ENCODE measurements around the gene HSPD1. TPM values are rescaled to one million over a fixed set of nuclear protein-coding genes. Genes with fewer than 3 reads are reported as not detected.

Gene HSPD1
- total RNA-seq, 1 experiment from 2014 or later, result 995 TPM

DNA sequence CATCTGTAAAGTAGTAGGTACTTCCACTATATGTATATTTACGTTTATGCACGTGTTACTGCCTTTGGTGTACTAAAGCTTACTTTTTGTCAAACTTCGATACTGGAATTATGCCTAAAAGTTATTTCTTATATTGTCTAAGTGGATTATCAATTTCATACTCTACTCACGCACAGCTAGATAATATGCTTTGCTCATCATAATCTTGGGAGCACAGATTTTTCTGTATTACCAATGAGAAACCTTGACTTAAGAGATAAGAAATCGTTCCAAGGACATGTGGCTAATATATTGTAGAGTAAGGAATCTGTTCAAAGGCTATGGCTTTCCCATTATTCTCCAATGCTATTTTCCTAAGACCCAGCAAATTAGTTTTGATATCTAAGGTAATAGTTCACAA lies 7.0 kb upstream of the HSPD1 start:
- H3K4me1 Mint-ChIP-seq, result peaks cover 12% of the 10 kb centered on the region
- DNase-seq (ENCODE audit: low spot score), result no peak
- H3K36me3 Mint-ChIP-seq, result peaks cover 32% of the 10 kb centered on the region
- ChIA-PET POLR2A (interaction anchor here (1.0 to 3.1 kb wide), 2 partner anchors 9 to 87 kb away, joined by 4 to 14 read pairs; partner anchors contain the start of gene MOB4), CTCF (no interaction called here)
- no peak for TF ChIP-seq NR1H2 (CRISPR knock-in tag; IDR thresholded peaks at IDR 0.05)
- TF ChIP-seq SOX15 (CRISPR knock-in tag; IDR thresholded peaks at IDR 0.05), result no peak
- TF ChIP-seq ZNF263 (CRISPR knock-in tag; IDR thresholded peaks at IDR 0.05; ENCODE audit: low read depth), result no peak
- TF ChIP-seq, protein P1, sequence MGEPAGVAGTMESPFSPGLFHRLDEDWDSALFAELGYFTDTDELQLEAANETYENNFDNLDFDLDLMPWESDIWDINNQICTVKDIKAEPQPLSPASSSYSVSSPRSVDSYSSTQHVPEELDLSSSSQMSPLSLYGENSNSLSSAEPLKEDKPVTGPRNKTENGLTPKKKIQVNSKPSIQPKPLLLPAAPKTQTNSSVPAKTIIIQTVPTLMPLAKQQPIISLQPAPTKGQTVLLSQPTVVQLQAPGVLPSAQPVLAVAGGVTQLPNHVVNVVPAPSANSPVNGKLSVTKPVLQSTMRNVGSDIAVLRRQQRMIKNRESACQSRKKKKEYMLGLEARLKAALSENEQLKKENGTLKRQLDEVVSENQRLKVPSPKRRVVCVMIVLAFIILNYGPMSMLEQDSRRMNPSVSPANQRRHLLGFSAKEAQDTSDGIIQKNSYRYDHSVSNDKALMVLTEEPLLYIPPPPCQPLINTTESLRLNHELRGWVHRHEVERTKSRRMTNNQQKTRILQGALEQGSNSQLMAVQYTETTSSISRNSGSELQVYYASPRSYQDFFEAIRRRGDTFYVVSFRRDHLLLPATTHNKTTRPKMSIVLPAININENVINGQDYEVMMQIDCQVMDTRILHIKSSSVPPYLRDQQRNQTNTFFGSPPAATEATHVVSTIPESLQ (CRISPR knock-in tag; IDR thresholded peaks at IDR 0.05), result no peak
- no peak for TF ChIP-seq ETV6 (CRISPR knock-in tag; IDR thresholded peaks at IDR 0.05)
- no peak for TF ChIP-seq PRRX2 (CRISPR knock-in tag; IDR thresholded peaks at IDR 0.05)
- no peak for TF ChIP-seq NFYB (CRISPR knock-in tag; conservative IDR thresholded peaks at IDR 0.05; ENCODE audit: low read depth)
- TF ChIP-seq KAT7 (CRISPR knock-in tag; IDR thresholded peaks at IDR 0.05; ENCODE audit: borderline replicate concordance), result no peak
- no peak for TF ChIP-seq ZNF281 (CRISPR knock-in tag; IDR thresholded peaks at IDR 0.05)
- TF ChIP-seq, protein P2, sequence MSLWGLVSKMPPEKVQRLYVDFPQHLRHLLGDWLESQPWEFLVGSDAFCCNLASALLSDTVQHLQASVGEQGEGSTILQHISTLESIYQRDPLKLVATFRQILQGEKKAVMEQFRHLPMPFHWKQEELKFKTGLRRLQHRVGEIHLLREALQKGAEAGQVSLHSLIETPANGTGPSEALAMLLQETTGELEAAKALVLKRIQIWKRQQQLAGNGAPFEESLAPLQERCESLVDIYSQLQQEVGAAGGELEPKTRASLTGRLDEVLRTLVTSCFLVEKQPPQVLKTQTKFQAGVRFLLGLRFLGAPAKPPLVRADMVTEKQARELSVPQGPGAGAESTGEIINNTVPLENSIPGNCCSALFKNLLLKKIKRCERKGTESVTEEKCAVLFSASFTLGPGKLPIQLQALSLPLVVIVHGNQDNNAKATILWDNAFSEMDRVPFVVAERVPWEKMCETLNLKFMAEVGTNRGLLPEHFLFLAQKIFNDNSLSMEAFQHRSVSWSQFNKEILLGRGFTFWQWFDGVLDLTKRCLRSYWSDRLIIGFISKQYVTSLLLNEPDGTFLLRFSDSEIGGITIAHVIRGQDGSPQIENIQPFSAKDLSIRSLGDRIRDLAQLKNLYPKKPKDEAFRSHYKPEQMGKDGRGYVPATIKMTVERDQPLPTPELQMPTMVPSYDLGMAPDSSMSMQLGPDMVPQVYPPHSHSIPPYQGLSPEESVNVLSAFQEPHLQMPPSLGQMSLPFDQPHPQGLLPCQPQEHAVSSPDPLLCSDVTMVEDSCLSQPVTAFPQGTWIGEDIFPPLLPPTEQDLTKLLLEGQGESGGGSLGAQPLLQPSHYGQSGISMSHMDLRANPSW (CRISPR knock-in tag; conservative IDR thresholded peaks at IDR 0.05; ENCODE audit: low read depth), result no peak
- TF ChIP-seq IRF2 (CRISPR knock-in tag; IDR thresholded peaks at IDR 0.05; ENCODE audit: borderline replicate concordance, low read depth), result no peak
- TF ChIP-seq ZNF219 (CRISPR knock-in tag; IDR thresholded peaks at IDR 0.05; ENCODE audit: borderline replicate concordance), result no peak
- TF ChIP-seq, protein P3, sequence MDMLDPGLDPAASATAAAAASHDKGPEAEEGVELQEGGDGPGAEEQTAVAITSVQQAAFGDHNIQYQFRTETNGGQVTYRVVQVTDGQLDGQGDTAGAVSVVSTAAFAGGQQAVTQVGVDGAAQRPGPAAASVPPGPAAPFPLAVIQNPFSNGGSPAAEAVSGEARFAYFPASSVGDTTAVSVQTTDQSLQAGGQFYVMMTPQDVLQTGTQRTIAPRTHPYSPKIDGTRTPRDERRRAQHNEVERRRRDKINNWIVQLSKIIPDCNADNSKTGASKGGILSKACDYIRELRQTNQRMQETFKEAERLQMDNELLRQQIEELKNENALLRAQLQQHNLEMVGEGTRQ (CRISPR knock-in tag; IDR thresholded peaks at IDR 0.05), result no peak
- H3K27ac Mint-ChIP-seq, result no peak overlapping the region
- H3K27me3 Mint-ChIP-seq (ENCODE audit: low read depth), result no peaks in the 10 kb centered on the region
- no peaks in the 10 kb centered on the region for H3K9me3 Mint-ChIP-seq
- no peak for ATAC-seq
- no peak overlapping the region for H3K4me3 Mint-ChIP-seq

GRCh38 chr2:197504512-197504911 lies 4.9 kb upstream of the HSPD1 start:
- Mint-ChIP-seq H3K27me3 (ENCODE audit: low read depth) (no peaks in the 10 kb centered on the region), H3K27ac (peak overlapping the region; percentile 84), H3K4me3 (no peak overlapping the region), H3K36me3 (peaks cover 46% of the 10 kb centered on the region), H3K9me3 (no peaks in the 10 kb centered on the region), H3K4me1 (peaks cover 19% of the 10 kb centered on the region)
- POLR2A ChIA-PET, result interaction anchor here (0.7 to 3.1 kb wide), 4 partner anchors 8 to 51 kb away, joined by 3 to 14 read pairs (median 4); partner anchors contain the start of genes COQ10B and MOB4
- ATAC-seq, result no peak
- TF ChIP-seq NFATC4 (CRISPR knock-in tag; IDR thresholded peaks at IDR 0.05), result no peak
- no peak for TF ChIP-seq ZNF423 (CRISPR knock-in tag; IDR thresholded peaks at IDR 0.05)
- 0 out of 2 replicates have a peak, but pooled peaks have one; percentile 21 for TF ChIP-seq SMAD3 (CRISPR knock-in tag; IDR thresholded peaks at IDR 0.05; ENCODE audit: borderline replicate concordance)
- TF ChIP-seq ETV6 (CRISPR knock-in tag; IDR thresholded peaks at IDR 0.05), result no peak
- CTCF ChIA-PET, result no interaction called here
- DNase-seq (ENCODE audit: low spot score), result no peak
